Ovary (tissue), 9 donors: ENCODE measurements around the gene U2SURP. TPM values are rescaled to one million over a fixed set of nuclear protein-coding genes. Genes with fewer than 3 reads are reported as not detected.

ENCODE experiments used
- DNase-seq, 5 donors: peaks; one replicate each; pipeline ENCODE4 v3.0.0-alpha.2; 2019 to 2020
- H3K27ac ChIP-seq, 2 donors: fragments of 200-600 bp; one replicate each; pipeline versions ENCODE4 v1.5.1 to v1.8.0; 2019 to 2022
- H3K27me3 ChIP-seq: fragments of 200-600 bp; one replicate; pipeline ENCODE4 v1.8.0; 2022
- H3K36me3 ChIP-seq: fragments of 200-600 bp; sonication (generic); one replicate; pipeline ENCODE4 v1.5.1; 2019
- H3K4me1 ChIP-seq: one replicate; pipeline ENCODE4 v1.8.1; 2013; ENCODE audit warnings: mild to moderate bottlenecking, moderate library complexity; ENCODE audit not compliant: insufficient read depth
- H3K4me3 ChIP-seq: fragments of 200-600 bp; sonication (generic); one replicate; pipeline ENCODE4 v1.5.1; 2017
- H3K9me3 ChIP-seq, 2 donors: fragments of 200-600 bp in 1 of 2; sonication (generic) in 1 of 2; one replicate each; pipeline versions ENCODE4 v1.5.1 to v1.8.1; 2013 to 2019; ENCODE audit warnings: mild to moderate bottlenecking in 1 of 2, moderate library complexity in 1 of 2
- CTCF ChIP-seq, 3 donors: fragments of 450-650 bp in 2 of 3; fragments of 200-600 bp in 1 of 3; IDR thresholded peaks; one replicate each; pipeline versions ENCODE4 v1.5.1 to v1.8.0; 2016 to 2022; ENCODE audit warnings: antibody characterized with exemption in 3 of 3, mild to moderate bottlenecking in 1 of 3
- EP300 ChIP-seq: sonication (generic); formaldehyde crosslinking; IDR thresholded peaks from one replicate; pipeline ENCODE4 v1.6.1; 2017; ENCODE audit warnings: antibody characterized with exemption
- POLR2A ChIP-seq: fragments of 450-650 bp; IDR thresholded peaks from one replicate; pipeline ENCODE4 v1.6.1; 2017; ENCODE audit warnings: antibody characterized with exemption, mild to moderate bottlenecking, moderate library complexity
- WGBS, 3 donors: extraction: QIAGEN DNeasy Blood & Tissue Kit in 1 of 3; methylation state at CpG; one replicate each; pipeline versions ENCODE4 v1.1.5 to v1.1.7; 2013 to 2017; 5-methylcytosine and 5-hydroxymethylcytosine counted together
- intact Hi-C, 4 donors: fragments of 100-400 bp; cut with DNase I; formaldehyde crosslinking; loops; one replicate each; pipeline versions ENCODE4 v1.11.0 to v1.15.1; 2022 to 2023
- polyA plus RNA-seq, 2 donors: library from polyadenylated mRNA; stranded (reverse); fragments of 200-250 nt in 1 of 2; fragments of 350-450 nt in 1 of 2; fragmentation: Illumina TruSeq in 1 of 2; extraction: RNeasy Lipid Tissue Mini Kit (QIAGEN cat#74804) in 1 of 2; gene quantifications; one replicate each; pipeline ENCODE4 v1.2.3, GENCODE V29; 2013 to 2014
- total RNA-seq, 7 donors: library from RNA; depleted of rRNA in 2 of 7; stranded (reverse); fragments of >200 nt in 2 of 7; fragmentation: NEBNext Ultra II Directional in 3 of 7; extraction: Animal tissue kit (Norgen Biotek cat#: 25700) in 3 of 7; gene quantifications; one replicate each; pipeline versions ENCODE4 v1.1.0 to v1.2.4, GENCODE V29; 2016 to 2023
- donor health status: DM: no; HTN: no; CAD: no; lungs with moderate emphysema.
- donor health status: DM: no; HTN: no; CAD: no.
- donor health status: Bipolar disorder and iron deficiency.
- donor health status: DM: yes; HTN: yes; CAD: no.
- donor health status: DM: no; HTN: no; CAD: no.
- donor health status: DM: yes; HTN: yes; CAD: no.

U2SURP gene
- total and polyA plus RNA-seq, 9 donors = 32.3 to 117 (median 92.5) TPM

- no peaks in the 10 kb centered on the region for H3K36me3 ChIP-seq
- H3K4me3 ChIP-seq = no peak overlapping the region
- no peaks in the 10 kb centered on the region for H3K27me3 ChIP-seq
- TF ChIP-seq CTCF (IDR thresholded peaks at IDR 0.05) (no peak), EP300 (no peak)
- no peak overlapping the region for H3K27ac ChIP-seq
- no peak for DNase-seq
- no peaks in the 10 kb centered on the region for H3K9me3 ChIP-seq
- WGBS, 3 donors = 81 to 94% (median 82%) methylated on average over 1 of the region's 1 CpG
- intact Hi-C loops = no loop called here
- no peaks in the 10 kb centered on the region for H3K4me1 ChIP-seq
These were observed 80.0 kb downstream of the U2SURP start for GRCh38 chr3:143081365-143081764.

GRCh38 chr3:143081844-143082778, 80.7 kb downstream of the U2SURP start:
- intact Hi-C loops = no loop called here
- Histone ChIP-seq H3K9me3 (no peaks in the 10 kb centered on the region), H3K4me3 (no peak overlapping the region), H3K27me3 (no peaks in the 10 kb centered on the region), H3K4me1 (no peaks in the 10 kb centered on the region), H3K36me3 (no peaks in the 10 kb centered on the region), H3K27ac (no peak overlapping the region)
- DNase-seq = no peak
- WGBS, 3 donors = 84 to 85% (median 85%) methylated on average over 19 of the region's 19 CpGs
- TF ChIP-seq CTCF (IDR thresholded peaks at IDR 0.05) = no peak
- no peak for TF ChIP-seq EP300
- no peak for TF ChIP-seq POLR2A

GRCh38 chr3:143083781-143084180, 82.4 kb downstream of the U2SURP start:
- H3K4me1 ChIP-seq = no peaks in the 10 kb centered on the region
- H3K4me3 ChIP-seq = no peak overlapping the region
- no peaks in the 10 kb centered on the region for H3K27me3 ChIP-seq
- H3K27ac ChIP-seq = no peak overlapping the region
- TF ChIP-seq CTCF (IDR thresholded peaks at IDR 0.05) (no peak), EP300 (no peak), POLR2A (no peak)
- 90 to 94% (median 92%) methylated on average over 3 of the region's 3 CpGs for WGBS, 3 donors
- no peaks in the 10 kb centered on the region for H3K9me3 ChIP-seq
- intact Hi-C loops = no loop called here
- no peak for DNase-seq
- no peaks in the 10 kb centered on the region for H3K36me3 ChIP-seq

GRCh38 chr3:143084856-143085731, 83.7 kb downstream of the U2SURP start:
- DNase-seq = no peak
- WGBS, 3 donors = 80 to 85% (median 81%) methylated on average over 17 of the region's 17 CpGs
- no peak for TF ChIP-seq EP300
- TF ChIP-seq POLR2A = no peak
- no peak for TF ChIP-seq CTCF (IDR thresholded peaks at IDR 0.05)

More at GRCh38 chr3:143084856-143085731, 83.7 kb downstream of the U2SURP start:
- Histone ChIP-seq H3K4me3 (no peak overlapping the region), H3K27me3 (no peaks in the 10 kb centered on the region), H3K9me3 (no peaks in the 10 kb centered on the region), H3K36me3 (no peaks in the 10 kb centered on the region), H3K27ac (no peak overlapping the region), H3K4me1 (no peaks in the 10 kb centered on the region)
- intact Hi-C loops = no loop called here
